Body of pancreas (tissue), 4 donors: Measurements from ENCODE around the gene ASTN2.

Source experiments
- POLR2A ChIP-seq, 3 donors: fragments of 450-650 bp; IDR thresholded peaks; one replicate each; pipeline ENCODE4 v1.6.1; 2016; ENCODE audit warnings: antibody characterized with exemption in 3 of 3, mild to moderate bottlenecking in 2 of 3
- TF ChIP-seq, protein P1 (sequence below), 7 experiments: fragments of 450-650 bp in 4 of 7; fragments of 200-600 bp in 3 of 7; sonication (generic) in 3 of 7; IDR thresholded peaks; one replicate each; pipeline ENCODE4 v1.5.1; 2016 to 2019; ENCODE audit warnings: antibody characterized with exemption in 7 of 7

DNA sequence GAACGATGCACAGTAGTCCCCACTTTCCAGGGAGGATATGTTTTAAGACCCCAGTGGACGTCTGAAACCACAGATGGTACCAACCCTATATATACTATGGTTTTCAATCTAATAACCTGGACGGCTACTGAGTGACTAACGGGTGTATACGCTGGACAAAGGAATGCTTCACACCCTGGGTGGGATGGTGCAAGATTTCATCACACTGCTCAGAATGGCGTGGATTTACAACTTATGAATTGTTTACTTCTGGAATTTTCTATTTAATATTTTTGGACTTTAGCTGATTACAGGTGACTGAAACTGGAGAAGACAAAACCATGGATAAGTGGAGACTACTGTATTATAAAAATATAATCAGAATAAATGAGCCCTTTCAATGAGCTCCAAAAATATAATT is 875.3 kb downstream of the ASTN2 start:
- no peak for TF ChIP-seq POLR2A (IDR thresholded peaks at IDR 0.05)
- TF ChIP-seq, protein P1, sequence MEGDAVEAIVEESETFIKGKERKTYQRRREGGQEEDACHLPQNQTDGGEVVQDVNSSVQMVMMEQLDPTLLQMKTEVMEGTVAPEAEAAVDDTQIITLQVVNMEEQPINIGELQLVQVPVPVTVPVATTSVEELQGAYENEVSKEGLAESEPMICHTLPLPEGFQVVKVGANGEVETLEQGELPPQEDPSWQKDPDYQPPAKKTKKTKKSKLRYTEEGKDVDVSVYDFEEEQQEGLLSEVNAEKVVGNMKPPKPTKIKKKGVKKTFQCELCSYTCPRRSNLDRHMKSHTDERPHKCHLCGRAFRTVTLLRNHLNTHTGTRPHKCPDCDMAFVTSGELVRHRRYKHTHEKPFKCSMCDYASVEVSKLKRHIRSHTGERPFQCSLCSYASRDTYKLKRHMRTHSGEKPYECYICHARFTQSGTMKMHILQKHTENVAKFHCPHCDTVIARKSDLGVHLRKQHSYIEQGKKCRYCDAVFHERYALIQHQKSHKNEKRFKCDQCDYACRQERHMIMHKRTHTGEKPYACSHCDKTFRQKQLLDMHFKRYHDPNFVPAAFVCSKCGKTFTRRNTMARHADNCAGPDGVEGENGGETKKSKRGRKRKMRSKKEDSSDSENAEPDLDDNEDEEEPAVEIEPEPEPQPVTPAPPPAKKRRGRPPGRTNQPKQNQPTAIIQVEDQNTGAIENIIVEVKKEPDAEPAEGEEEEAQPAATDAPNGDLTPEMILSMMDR (IDR thresholded peaks at IDR 0.05) = no peak
